ENCODE measurements around the gene ATP8A2.

- no peak for TF ChIP-seq CTCF (IDR thresholded peaks at IDR 0.05)
- TF ChIP-seq POLR2A (IDR thresholded peaks at IDR 0.05): no peak
- TF ChIP-seq POLR2AphosphoS5 (IDR thresholded peaks at IDR 0.05): no peak
- TF ChIP-seq EP300 (IDR thresholded peaks at IDR 0.05): no peak
Measured at GRCh38 chr13:25738342-25739196, 366.8 kb downstream of the ATP8A2 start.
